NCI-H2029 treated with DMSO at 0.1 percent for 48 hours (cell line): ENCODE data around the gene SYTL4.

ENCODE experiments used
- DNase-seq: peaks from one replicate; lab custom pipeline; 2025; lab: John Stamatoyannopoulos, UW

SYTL4 gene

DNA sequence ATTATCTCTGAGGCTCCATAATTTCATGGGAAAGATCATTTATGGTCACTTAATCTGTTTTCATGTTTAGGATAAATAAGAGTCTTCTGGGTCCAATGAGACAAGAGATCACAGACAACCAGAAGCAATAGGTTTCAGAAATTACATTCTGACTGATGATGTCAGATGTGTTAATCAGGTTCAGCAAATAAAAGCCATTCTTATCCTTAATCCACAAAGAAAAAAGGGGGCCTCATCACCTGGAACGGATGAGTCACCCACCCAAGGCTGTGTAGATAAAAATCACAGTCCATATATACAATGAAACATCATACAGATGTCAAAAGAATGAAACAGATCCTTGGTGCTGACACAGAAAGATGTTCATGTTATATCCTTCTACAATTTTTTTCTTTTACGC lies 36.6 kb downstream of the SYTL4 start:
- DNase-seq, result no peak

DNA sequence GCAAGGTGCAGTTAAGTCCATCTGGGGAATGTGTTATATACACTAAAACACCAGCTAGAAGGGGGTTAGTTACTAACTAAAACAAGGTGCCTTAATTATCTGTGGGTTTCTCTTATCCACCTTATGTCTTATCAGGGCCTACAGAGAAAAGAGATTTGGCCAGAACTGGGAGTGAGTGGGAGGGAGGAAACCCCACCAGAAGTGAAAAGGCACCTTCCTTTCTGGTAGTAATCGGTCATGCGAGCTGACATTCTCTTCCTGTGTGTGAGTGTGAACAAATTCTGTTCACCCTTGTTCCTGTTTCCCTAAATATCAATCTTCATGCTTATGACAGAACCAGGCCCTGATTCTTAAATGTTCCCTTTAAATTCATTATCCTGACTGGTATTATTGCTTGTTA lies 44.4 kb downstream of the SYTL4 start:
- DNase-seq, result no peak

DNA sequence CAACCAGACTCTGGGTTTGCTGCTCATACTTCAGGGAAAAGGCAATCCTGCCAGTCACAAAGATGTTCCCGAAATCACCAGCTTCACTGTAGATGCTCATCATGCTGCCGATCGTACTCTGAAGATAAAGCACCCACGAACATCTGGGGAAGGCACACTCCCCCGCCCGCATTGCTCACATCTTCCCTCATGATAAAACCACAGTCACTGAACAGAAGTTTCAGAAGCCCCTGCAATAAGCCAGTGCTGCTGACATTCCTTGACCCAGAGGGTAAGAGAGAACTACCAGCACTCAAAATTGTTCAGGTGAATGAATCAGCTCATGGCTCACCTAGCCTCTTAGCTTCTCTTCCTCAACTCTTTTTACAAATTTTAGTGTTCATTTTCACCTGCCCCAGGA lies 44.8 kb downstream of the SYTL4 start:
- no peak for DNase-seq

DNA sequence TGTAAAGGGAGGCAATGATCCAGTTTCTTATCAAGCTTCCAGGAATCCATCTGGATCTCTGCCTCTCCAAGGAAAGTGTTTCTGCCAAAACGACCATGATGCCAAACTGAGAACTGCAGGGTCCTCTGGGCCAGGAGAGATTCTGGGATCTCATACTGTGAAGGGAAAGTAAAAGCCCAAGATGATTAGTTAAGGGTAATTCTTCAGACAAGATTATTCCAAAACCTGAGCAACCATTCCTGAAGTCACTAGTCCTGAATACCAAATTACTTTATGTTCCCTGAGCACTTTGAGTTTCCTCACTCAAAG lies 46.0 kb downstream of the SYTL4 start:
- DNase-seq, result no peak

DNA sequence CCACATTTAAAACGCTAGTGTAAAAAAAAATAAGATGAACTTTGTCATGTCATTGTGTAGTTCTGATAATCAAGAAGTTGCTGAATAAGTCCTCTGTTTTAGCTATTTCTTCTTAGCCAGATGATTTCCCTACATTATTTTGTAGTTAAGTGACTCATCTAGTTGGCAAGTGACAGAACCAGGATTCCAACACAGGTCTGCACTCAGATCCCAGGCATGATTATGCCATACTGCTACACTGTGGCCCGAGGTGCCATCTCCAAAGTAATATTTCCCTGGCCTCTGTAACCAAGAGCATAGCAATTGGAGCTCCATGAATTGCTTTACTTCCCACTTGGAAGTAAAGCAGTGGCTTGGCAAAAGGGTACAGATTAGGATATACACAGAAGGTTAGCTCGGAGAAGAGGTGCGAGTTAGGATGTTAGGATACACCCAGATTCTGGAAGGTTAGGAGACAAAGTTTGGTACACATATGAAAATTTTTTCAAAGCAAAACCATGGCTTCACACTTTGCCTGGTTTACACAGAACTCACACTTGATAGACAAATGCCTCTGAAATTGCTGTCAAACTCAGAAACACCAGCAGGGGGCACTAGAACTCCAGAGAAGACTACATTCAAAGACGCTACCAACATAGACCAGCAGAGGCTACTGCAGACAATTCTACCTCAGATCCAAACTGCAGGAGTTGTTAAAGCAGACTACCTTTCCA lies 46.5 kb downstream of the SYTL4 start:
- peak; percentile 82 for DNase-seq

DNA sequence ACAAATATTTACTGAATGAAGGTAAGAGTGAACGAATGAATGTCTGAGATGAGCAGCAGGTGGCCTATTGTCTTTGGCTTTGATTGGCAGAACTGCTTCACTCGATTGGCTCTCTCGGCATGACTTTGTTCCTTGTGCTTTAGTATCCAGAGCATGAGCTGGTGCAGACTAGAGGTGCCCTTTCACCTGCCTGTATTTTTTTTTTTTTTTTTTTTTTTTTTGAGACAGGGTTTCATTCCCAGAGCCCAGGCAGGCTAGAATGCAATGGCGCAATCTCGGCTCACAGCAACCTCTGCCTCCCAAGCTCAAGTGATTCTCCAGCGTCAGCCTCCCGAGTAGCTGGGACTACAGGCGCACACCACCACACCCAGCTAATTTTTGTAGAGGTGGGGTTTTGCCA lies 49.0 kb downstream of the SYTL4 start:
- DNase-seq, result no peak

DNA sequence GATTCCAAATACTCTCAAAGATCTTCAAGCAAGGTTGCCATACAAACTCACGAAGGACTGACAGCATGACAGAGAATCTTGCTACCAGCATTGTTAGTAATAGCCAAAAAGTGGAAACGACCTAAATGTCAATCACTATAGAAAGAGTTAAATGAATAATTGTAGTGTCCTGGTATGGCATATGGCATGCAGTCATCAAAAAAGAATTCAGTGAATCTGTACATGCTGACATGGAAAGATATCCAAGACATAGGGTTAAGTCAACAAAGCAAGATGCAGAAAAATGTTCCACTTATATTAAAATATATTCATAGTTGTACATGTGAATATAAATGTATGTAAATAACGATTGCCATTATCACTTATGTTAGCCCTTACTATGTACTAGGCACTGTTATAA lies 50.3 kb downstream of the SYTL4 start:
- DNase-seq, result no peak

DNA sequence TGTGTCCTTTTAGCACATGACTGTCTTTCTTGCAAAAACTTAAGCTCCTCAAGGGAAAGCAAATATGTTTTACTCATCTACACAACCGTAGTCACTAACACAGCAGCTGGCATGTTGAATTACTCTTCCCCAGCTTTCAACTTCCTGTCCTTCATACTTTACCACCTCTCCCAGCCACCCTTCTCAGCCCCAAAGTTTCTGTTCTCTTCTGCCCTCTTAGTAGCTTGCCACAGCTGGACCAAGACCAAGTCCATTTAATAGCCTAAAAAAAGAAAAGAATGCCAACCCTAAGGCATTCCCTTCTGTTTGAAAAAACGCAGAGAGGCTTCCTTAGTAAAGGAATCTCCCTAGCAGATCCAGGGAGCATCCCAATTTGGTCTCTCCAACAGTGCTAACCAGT lies 51.2 kb downstream of the SYTL4 start:
- DNase-seq, result no peak

DNA sequence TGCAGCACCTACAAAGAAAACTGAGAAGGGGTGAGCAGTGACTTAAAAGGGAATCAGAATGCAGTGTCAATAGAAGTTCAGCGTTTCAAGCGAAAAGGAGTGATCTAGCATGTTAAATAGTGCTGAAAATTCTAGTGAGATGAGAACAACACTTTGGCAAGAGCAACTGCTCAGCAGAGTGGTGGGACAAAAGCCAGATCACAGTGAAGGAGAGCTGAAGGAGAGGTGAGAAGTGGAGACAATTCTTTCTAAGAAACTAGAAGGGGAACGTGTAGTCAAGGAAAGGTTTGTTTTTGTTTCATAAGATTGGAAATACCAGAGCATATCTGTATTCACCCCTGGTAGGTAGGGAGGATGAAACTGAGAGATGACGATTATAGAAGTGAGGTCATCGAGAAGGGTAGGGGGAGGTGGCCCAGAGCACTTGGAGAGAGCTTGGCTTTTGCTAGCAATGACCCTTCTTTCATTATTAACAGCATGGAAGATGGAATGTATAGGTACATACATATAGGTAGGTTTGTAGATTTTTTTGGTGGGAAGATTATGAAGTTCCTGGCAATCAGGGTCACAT lies 54.2 kb downstream of the SYTL4 start:
- no peak for DNase-seq

DNA sequence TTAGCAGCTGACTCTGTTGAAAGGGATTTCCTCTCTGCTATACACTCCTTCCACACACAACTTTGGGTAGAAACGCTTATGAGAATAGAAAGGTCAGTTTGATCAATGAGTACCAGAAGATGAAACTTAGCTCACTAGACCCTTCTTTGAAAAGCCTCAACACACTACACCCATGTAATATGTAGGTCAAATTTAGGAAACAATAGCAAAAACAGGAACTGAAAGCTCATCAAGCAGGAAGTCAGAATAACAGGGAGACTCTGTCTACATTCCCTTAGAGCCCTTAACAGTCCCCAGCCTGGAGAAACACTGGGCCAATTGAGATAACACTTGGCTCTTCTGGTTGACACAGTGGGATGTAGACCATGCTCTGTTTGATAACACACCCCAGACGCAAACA lies 57.2 kb downstream of the SYTL4 start:
- DNase-seq, result no peak

DNA sequence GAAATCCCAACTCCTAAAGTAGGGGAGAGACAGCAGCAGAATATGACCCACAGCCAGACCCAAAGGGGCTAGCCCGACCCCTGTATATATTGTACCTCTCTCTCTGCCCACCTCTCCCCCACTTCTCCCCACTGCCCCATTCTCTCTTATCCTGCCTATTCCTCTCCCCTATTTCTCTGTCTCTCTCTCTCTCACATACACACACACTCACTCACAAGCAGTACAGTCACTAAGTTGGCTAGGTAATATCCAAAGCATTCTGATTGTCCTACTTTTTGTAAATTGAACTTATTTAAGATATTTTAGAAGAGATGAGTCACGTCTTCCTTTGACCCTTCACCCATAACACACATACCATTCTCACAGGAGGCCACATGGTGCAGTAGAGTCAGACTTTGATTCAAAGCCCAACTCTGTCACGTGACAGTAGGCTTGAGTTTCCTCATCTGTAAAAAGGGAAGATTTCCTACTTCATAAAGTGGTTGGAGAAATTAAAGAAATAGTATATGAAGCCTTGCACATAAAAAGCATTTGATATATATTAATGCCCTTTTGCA lies 58.4 kb downstream of the SYTL4 start:
- no peak for DNase-seq

DNA sequence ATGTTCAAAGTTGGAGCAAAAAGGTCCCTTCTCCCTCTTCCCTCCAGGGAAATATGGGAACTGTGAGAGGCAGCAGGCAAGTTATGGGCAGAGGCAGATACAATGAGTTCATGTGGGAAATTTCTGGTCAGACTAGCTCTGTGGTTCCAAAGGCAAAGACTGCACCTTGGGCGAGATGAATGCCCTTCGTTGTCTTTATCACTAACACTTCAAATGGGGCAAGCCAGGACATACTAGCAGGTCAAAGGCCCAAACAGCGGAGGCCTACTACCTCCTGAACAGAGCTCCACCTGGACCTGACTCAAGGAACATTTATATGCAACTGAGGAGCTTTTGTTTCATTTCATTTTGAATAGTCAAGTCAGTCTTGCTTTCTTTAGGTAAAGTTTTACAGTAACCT lies 59.0 kb downstream of the SYTL4 start:
- no peak for DNase-seq

DNA sequence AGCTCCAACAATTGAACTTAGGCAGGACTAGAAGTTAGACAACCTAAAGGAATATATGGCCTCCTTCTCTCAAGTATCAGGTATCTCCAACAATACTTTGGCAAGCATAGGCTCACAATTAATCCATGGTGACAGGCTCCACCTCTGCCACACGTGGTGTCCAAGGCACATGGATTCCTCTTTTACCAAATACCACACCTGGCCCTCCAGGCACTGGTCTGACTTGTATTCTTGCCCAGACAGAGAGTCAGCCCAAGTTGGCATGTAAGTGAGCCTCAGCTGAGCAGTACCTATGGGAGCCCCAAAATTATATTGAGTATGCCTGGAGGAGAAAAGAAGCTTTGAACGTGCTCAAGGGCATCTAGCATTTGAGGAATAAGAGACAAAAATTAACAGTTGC lies 68.3 kb downstream of the SYTL4 start:
- no peak for DNase-seq

DNA sequence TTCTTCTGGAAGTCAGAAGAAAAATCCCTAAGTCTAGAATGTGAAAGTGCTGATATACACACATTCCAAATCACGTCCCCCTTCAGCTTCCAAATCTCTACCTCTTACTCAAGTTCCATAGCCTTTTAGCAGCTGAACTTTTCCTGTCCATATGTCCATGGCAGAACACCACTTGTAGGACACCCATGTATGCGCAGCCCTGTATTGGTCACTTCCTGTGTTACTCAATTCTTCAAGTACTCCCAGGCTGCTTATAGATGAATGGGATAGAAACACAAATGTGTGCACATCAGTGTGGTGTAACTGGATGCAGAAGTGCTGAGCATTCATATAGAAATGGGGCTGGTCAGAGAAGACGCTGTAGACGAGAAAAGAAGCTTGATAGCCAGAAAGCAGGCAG lies 69.1 kb downstream of the SYTL4 start:
- DNase-seq, result no peak

DNA sequence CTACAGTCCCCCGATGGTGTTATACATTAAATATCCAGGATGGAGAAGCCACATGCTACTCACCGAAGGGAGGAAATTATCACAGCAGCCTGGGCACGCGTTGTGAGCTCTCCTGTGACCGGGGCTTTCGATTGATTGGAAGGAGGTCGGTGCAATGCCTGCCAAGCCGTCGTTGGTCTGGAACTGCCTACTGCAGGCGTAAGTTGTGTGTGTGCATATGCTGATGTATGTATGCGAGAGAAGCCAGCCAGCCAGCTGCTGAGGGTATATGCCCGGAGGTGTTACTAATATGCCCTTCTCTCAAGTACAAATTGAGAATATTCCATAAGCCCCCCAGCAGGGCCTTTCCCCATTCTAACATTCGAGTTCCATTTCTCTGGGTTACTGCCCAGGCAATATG lies 69.8 kb downstream of the SYTL4 start:
- DNase-seq, result no peak

DNA sequence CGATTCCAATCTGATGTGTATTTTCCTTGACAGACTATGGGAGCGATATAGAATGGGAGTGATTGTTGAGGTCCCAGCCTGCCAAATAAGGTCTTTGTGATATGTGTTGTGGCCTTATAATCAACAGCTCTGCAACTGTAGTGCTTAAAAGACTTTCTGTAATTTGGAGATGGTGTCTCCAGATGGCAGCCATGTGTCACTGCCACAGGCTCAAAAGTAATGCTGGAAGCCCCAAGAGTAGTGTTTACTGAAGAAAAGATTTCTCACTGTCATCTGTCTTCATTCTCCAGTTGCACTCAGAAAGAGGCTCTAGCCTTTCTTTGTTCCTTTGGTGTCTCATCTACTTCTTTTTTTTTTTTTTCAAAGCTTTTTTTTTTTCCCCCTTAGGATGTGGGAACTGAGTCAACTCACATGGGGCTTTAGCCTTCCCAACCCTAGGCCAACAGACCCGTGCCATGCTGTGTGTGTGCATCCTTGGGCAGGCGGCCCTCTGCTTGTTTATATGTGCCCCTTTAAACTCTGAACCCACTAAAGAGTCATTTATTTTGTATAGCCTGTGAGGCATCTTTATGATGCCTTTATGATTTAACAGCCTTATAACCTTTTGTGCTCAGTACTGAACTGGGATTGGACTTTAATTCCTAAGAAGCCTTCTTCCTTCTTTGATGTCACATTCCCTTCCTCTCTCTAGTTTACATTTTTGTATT lies 72.3 kb downstream of the SYTL4 start:
- DNase-seq, result no peak

DNA sequence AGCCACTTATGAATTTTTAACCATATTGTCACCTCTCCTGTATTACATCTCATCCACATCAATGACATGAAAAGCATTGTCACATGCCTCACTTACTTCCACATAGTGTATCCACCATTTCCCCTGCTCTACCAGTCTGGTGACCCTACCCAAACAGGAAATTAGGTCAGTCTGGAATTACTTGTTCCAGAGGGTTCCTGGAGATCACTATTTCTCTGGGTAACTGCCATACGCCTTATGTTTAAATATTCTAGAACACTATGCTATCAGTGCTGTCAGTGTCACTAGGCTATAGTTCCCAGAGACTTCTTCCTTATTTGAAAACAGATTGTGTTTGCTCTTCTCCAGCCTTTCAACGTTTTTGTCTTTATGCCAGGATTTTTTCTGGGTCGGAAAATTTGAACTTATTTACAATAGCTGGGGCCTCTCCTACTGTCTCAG lies 73.0 kb downstream of the SYTL4 start:
- DNase-seq, result peak; percentile 24

DNA sequence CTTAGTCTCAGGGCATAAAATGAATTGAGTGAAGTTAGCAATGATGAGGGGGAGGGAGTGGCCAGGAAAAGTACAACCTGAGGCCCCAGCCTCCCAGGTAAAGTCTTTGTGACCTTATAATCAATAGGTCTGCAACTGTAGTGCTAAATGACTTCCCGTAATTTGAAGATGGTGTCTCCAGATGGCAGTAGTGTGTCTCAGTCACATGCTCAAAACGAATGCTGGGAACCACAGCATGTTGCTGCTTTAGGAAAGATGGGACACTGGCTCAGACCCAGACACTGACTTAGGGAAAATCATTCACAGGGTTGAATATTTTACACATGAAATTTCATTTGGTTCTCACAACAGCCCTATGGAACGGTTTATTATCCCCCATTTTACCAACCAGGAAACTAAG lies 77.7 kb downstream of the SYTL4 start:
- DNase-seq, result no peak

DNA sequence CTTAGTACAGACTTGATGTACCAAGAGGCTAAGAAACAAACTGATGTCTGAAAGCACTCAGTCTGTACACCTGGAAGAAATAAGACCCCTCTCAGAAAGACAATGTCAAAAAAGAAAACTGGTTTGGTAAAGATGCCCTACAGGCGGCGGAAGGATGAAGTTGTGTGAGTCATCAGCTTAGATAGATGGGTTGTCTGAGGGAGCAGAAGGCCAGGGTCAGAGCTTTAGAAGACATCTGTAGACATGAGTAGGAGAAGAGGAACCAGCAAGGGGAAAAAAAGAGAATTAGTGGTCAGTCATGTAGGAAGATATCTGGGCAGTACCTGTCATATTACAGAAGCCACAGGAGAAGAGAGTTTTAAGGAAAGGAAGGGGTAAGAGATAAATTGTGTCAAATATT lies 79.7 kb downstream of the SYTL4 start:
- DNase-seq, result no peak

DNA sequence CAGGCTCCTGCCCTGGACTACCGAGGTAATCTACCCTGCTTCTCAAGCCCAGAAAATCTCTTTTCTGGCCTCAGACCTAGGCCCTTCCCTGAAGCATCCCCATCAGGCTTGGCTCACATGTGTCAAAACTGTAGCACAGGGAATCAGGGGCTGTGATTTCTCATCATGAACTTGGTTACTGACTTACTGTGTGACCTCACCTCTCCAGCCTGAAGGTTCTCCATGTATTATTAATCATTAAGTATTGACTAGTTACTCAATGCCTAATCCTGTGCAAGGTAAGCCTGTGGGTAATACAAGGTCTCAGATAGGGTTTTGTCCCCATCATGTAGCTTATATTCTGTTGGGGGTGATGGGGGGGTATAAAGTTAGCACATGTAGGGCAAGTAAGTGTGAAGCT lies 81.1 kb downstream of the SYTL4 start:
- DNase-seq, result no peak

DNA sequence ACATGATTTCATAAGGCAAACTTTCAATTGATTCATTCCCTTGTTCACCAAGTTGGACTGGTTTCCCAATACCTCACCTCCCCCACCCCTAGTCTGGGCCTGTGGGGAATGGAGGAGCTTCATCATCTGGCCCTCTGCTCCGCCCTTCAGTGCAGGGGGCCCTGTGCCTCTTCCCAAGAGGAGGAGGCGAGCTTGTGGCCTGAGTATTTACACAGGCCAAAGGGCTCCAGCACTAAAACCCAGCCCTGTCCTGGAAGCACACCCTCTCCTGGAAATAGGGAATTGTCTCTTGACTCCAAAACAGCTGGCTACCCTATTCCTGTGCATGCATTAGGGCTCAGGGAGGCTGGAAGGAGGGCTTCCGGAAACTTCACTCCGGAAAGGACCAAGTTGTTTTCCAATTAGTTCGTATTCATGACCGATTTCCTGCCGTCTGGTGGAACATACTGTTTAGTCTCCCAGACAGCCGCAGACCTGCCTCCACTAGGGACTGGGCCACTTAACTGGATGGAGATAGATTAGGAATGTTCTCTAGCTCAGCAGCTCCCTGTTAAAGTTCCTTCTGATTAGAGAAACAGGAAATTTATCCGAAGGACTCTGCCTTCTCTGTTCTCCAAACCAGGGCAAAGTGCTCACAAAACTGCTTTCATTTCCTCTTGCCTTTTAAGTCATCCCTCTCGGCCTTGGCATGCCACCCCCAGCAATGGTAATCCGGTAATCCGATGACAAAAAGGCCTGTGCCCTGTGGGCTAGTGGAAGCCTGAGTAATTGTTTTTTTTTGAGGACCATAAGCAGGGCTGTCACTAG lies 82.2 kb downstream of the SYTL4 start:
- DNase-seq, result no peak
